Testis (tissue), 3 donors: ENCODE measurements around the gene SUSD3. TPM values are rescaled to one million over a fixed set of nuclear protein-coding genes. Genes with fewer than 3 reads are reported as not detected.

ENCODE experiments used
- DNase-seq: peaks from one replicate; pipeline ENCODE4 v3.0.0-alpha.2; 2019
- H3K27ac ChIP-seq, 2 donors: fragments of 200-600 bp; sonication (generic); one replicate each; pipeline ENCODE4 v1.5.1; 2019
- H3K27me3 ChIP-seq: fragments of 200-600 bp; sonication (generic); one replicate; pipeline ENCODE4 v1.5.1; 2019
- H3K36me3 ChIP-seq: fragments of 200-600 bp; sonication (generic); one replicate; pipeline ENCODE4 v1.5.1; 2017; ENCODE audit warnings: low read depth; ENCODE audit errors: missing control alignments
- H3K4me1 ChIP-seq: fragments of 200-600 bp; sonication (generic); one replicate; pipeline ENCODE4 v1.5.1; 2019
- H3K4me3 ChIP-seq, 2 donors: fragments of 200-600 bp; sonication (generic); one replicate each; pipeline ENCODE4 v1.5.1; 2017 to 2019
- H3K9me3 ChIP-seq: fragments of 200-600 bp; sonication (generic); one replicate; pipeline ENCODE4 v1.5.1; 2017
- POLR2A ChIP-seq: fragments of 450-650 bp; IDR thresholded peaks from one replicate; pipeline ENCODE4 v1.6.1; 2017; ENCODE audit warnings: antibody characterized with exemption, mild to moderate bottlenecking, moderate library complexity
- WGBS, 2 donors: methylation state at CpG; one replicate each; pipeline ENCODE4 v1.1.5; 2018; 5-methylcytosine and 5-hydroxymethylcytosine counted together
- intact Hi-C: fragments of 100-400 bp; cut with DNase I; formaldehyde crosslinking; loops from one replicate; pipeline ENCODE4 v1.15.1; 2023; ENCODE audit warnings: low total_unique reads
- polyA plus RNA-seq: library from polyadenylated mRNA; stranded (reverse); fragments of 350-450 nt; fragmentation: Illumina TruSeq; extraction: RNeasy Lipid Tissue Mini Kit (QIAGEN cat#74804); gene quantifications from one replicate; pipeline ENCODE4 v1.2.3, GENCODE V29; 2014; ENCODE audit warnings: low read depth, low replicate concordance; ENCODE audit not compliant: insufficient read depth
- total RNA-seq, 2 donors: library from RNA; depleted of rRNA; stranded (reverse); fragments of >200 nt; gene quantifications; one replicate each; pipeline ENCODE4 v1.2.3, GENCODE V29; 2016
- TF ChIP-seq, protein P1 (sequence below), 3 experiments: fragments of 450-650 bp in 2 of 3; fragments of 200-600 bp in 1 of 3; sonication (generic) in 1 of 3; IDR thresholded peaks; one replicate each; pipeline ENCODE4 v1.5.1; 2016 to 2019; ENCODE audit warnings: antibody characterized with exemption in 3 of 3, mild to moderate bottlenecking in 2 of 3, moderate library complexity in 1 of 3

The SUSD3 gene
- total and polyA plus RNA-seq, 3 donors from 2014 or later: 172 to 537 (median 282) TPM

DNA sequence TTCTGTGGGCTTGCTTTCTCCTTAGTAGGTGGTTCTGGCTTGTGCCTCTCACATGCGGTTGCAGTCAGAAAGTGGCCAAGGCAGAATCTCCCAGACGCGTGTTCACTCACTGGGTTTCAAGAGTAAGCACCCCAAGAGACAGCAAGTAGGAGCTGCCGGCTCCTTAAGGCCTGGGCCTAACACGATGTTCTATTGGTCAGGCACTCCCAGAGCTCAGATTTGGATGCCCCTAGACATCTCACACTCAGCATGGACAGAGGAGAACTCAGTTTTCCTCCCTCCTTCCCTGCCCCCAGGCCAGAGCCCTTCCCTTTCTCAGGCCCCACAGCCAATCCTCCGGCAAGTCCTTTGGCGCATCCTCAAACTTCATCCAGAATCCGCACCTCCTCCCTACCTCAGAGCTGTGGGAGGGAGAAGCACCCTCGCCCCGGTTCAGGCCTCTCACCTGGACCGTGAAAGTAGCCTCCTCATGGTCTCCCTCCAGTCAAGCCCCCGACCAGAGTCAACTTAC, 31.0 kb downstream of the SUSD3 start:
- intact Hi-C loops: no loop called here
- no peak overlapping the region for H3K4me3 ChIP-seq
- H3K9me3 ChIP-seq: no peaks in the 10 kb centered on the region
- no peak overlapping the region for H3K27ac ChIP-seq
- H3K4me1 ChIP-seq: peaks cover 19% of the 10 kb centered on the region
- DNase-seq: peak; percentile 12
- TF ChIP-seq POLR2A: no peak
- TF ChIP-seq, protein P1, sequence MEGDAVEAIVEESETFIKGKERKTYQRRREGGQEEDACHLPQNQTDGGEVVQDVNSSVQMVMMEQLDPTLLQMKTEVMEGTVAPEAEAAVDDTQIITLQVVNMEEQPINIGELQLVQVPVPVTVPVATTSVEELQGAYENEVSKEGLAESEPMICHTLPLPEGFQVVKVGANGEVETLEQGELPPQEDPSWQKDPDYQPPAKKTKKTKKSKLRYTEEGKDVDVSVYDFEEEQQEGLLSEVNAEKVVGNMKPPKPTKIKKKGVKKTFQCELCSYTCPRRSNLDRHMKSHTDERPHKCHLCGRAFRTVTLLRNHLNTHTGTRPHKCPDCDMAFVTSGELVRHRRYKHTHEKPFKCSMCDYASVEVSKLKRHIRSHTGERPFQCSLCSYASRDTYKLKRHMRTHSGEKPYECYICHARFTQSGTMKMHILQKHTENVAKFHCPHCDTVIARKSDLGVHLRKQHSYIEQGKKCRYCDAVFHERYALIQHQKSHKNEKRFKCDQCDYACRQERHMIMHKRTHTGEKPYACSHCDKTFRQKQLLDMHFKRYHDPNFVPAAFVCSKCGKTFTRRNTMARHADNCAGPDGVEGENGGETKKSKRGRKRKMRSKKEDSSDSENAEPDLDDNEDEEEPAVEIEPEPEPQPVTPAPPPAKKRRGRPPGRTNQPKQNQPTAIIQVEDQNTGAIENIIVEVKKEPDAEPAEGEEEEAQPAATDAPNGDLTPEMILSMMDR (IDR thresholded peaks at IDR 0.05): no peak
- H3K36me3 ChIP-seq: no peaks in the 10 kb centered on the region
- H3K27me3 ChIP-seq: no peaks in the 10 kb centered on the region
- 81 to 87% methylated on average over 12 of the region's 12 CpGs for WGBS, 2 donors

DNA sequence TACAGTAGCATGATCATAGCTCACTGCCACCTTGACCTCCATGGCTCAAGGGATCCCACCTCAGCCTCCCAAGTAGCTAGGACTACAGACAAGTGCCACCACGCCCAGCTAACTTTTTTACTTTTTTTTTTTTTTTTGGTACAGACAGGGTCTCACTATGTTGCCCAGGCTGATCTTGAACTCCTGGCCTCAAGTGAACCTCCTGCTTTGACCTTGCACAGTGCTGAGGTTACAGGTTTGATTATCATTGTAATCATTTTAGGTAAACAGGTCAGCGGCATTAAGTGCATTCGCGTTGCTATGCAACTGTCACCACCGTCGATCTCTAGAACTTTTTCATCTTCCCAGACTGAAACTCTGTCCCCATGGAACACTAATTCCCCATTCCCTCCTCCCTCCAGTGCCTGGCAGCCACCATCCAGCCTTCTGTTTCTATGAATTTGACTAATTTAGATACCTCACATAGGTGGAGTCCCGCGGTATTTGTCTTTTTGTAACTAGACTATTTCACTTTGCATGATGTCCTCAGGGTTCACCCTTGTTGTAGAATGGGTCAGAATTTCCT, 31.7 kb downstream of the SUSD3 start:
- 90% methylated on average over 8 of the region's 8 CpGs for WGBS, 2 donors
- H3K27ac ChIP-seq: no peak overlapping the region
- no peaks in the 10 kb centered on the region for H3K36me3 ChIP-seq
- peak; percentile 8 for DNase-seq
- no peaks in the 10 kb centered on the region for H3K27me3 ChIP-seq
- TF ChIP-seq POLR2A: no peak
- TF ChIP-seq, protein P1 (IDR thresholded peaks at IDR 0.05): no peak
- intact Hi-C loops: no loop called here
- no peaks in the 10 kb centered on the region for H3K9me3 ChIP-seq
- no peak overlapping the region for H3K4me3 ChIP-seq
- H3K4me1 ChIP-seq: peaks cover 26% of the 10 kb centered on the region

DNA sequence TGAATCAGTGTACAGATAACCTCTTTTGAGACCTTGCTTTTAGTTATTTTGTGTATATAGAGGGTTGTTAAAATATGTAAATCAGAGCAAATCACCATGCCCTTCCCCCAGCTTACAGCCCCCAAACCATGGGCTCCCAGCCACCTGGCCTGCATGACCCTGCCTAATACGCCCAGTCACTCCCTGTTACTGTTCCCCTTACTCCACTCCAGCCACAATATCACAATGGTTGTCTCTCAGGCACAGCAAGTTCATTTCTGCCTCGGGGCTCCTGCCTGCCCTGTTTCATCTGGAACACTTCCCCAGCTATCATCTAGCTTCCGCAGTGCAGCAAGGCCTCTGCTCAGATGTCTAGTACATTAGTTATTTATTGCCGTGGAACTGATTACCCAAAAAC, 32.6 kb downstream of the SUSD3 start:
- intact Hi-C loops: no loop called here
- H3K27me3 ChIP-seq: no peaks in the 10 kb centered on the region
- no peak for TF ChIP-seq POLR2A
- TF ChIP-seq, protein P1 (IDR thresholded peaks at IDR 0.05): no peak
- H3K4me3 ChIP-seq: no peak overlapping the region
- WGBS, 2 donors: 52 to 72% methylated on average over 4 of the region's 4 CpGs
- H3K27ac ChIP-seq: no peak overlapping the region
- no peaks in the 10 kb centered on the region for H3K36me3 ChIP-seq
- H3K4me1 ChIP-seq: peaks cover 26% of the 10 kb centered on the region
- peak; percentile 8 for DNase-seq
- H3K9me3 ChIP-seq: no peaks in the 10 kb centered on the region

DNA sequence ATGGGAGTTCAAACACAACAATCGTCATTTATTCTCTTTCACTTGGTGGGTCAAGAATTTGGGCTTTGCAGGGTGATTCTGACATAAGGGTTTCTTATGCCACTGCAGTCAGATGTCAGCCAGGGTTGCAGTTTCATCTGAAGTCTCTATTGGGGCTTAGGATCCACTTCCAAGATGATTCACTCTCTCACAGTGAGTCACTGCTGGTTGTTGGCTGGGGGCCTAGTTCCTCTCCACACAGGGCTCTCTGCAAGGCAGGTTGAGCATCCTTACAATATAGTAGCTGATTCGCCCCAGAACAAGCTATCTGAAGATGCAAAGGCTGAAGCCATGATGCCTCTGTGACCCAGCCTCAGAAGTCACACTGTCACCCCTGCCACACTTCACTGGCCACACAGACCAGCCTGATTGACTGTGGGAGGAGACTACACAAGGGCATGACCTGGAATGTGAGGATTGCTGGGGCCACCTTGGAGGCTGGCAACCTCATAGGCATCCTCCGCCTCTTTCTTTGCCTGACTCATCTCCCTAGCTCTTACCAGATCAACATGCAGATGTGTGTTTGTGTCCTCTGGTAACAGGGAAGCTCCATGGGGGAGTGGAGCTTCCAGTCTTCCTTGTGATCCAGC, 33.1 kb downstream of the SUSD3 start:
- TF ChIP-seq POLR2A: no peak
- TF ChIP-seq, protein P1 (IDR thresholded peaks at IDR 0.05): no peak
- H3K9me3 ChIP-seq: no peaks in the 10 kb centered on the region
- intact Hi-C loops: no loop called here

More for the DNA sequence above, 33.1 kb downstream of the SUSD3 start:
- Histone ChIP-seq H3K27me3 (no peaks in the 10 kb centered on the region), H3K27ac (no peak overlapping the region), H3K36me3 (no peaks in the 10 kb centered on the region), H3K4me3 (no peak overlapping the region), H3K4me1 (peaks cover 26% of the 10 kb centered on the region)
- DNase-seq: peak; percentile 34
- 73 to 79% methylated on average over 3 of the region's 3 CpGs for WGBS, 2 donors
